ENCODE results near the gene TPCN2. TPM values are rescaled to one million over a fixed set of nuclear protein-coding genes. Genes with fewer than 3 reads are reported as not detected.
"Not testable (repeated sequence)": the region's sequence is repeated elsewhere in the genome, so short reads cannot be mapped to it uniquely, and the experiment has no call there.

TPCN2 gene
- total RNA-seq, 2 donors from 2014 or later: 8.7 to 13.9 TPM

DNA sequence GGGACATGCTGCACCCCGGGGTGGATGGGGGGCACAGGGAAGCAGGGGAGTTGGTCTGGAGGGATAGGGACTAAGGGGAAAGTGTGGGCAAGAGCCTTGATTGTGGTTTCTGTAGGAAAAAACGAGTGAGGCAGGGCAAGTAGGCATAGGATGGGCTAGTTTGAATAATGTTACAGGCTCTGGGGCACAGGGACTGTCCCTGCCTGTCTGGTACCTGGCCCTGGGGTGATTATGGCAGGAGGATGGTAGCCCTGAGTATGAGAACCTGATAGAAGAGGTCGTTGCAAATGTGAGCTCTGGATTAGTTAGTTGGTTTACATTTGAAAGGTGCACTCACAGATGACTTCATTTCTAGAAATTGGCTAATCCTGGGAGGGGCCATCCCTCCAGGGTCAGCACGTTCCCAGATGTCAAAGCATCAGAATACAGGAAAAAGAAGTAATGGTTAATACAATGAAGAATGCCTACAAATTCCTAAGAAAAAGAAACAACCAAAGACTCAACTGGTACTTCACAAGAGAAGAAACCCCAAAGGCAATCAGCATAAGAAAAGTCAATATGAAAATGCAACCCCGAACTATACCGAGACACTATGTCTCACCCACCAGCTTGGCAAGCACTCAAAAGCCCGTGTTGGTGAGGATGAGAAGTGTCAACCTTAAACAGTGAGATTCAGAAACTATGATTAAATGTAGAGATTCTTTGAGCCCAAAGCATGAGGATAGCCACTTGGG lies 95.8 kb downstream of the TPCN2 start:
- Mint-ChIP-seq H3K9me3 (peaks cover 9 to 29% of the 10 kb centered on the region in 2 donors), H3K36me3 (peaks cover 11% of the 10 kb centered on the region in 2 donors), H3K27ac (peak overlapping the region; percentile 47 to 65)
- DNase-seq (ENCODE audit: low spot score in 2 of 2) (peak in 1 of 2 donors; percentile 56), ATAC-seq (peak; percentile 73 to 92)

- DNase-seq (ENCODE audit: low spot score in 2 of 2) (no peak), ATAC-seq (no peak)
- H3K27ac Mint-ChIP-seq: no peak overlapping the region
- peaks cover 10 to 30% of the 10 kb centered on the region in 2 donors for H3K9me3 Mint-ChIP-seq
- peaks cover 11% of the 10 kb centered on the region in 2 donors for H3K36me3 Mint-ChIP-seq
These were observed 96.3 kb downstream of the TPCN2 start for GRCh38 chr11:69145050-69145380.

DNA sequence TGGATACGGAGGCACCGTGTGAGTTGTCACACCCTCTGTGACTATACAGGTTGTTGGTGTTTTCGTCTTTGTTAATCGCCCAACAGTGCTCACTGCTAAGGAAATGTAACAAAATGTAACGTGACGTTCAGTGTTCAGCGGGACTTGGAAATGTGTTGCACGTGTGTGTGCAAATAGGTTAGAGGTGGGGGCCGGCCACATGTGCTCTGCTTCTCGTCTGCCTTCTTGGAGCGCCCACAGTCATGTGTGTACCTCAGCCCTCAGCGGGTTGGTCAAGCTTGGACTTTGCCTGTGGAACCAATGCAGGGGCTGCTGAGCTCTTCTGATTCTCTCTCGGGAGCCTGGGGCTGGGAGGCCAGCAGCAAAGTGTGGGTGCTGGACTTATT lies 99.6 kb downstream of the TPCN2 start:
- Mint-ChIP-seq H3K9me3 (peaks cover 13 to 29% of the 10 kb centered on the region in 2 donors), H3K36me3 (peaks cover 11 to 15% of the 10 kb centered on the region in 2 donors), H3K27ac (no peak overlapping the region)
- ATAC-seq (no peak), DNase-seq (ENCODE audit: low spot score in 2 of 2) (no peak)

DNA sequence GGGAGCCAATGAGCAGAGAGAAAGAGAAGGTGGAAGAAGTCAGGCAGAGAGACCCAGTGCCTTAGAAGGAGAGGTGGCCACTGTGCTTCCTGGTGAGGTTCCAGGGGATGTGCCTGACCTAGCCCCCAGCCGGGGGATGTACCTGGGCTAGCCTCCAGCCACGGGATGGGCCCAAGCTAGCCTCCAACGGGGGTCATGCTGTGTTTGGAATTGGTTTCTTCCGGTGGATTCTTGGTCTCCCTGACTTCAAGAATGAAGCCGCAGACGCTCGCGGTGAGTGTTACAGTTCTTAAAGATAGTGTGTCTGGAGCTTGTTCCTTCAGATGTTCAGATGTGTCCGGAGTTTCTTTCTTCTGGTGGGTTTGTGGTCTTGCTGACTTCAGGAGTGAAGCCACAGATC lies 100.1 kb downstream of the TPCN2 start:
- Mint-ChIP-seq H3K9me3 (peaks cover 13 to 29% of the 10 kb centered on the region in 2 donors), H3K36me3 (peaks cover 11 to 15% of the 10 kb centered on the region in 2 donors), H3K27ac (no peak overlapping the region)
- ATAC-seq: no peak
- DNase-seq (ENCODE audit: low spot score in 2 of 2): no peak

DNA sequence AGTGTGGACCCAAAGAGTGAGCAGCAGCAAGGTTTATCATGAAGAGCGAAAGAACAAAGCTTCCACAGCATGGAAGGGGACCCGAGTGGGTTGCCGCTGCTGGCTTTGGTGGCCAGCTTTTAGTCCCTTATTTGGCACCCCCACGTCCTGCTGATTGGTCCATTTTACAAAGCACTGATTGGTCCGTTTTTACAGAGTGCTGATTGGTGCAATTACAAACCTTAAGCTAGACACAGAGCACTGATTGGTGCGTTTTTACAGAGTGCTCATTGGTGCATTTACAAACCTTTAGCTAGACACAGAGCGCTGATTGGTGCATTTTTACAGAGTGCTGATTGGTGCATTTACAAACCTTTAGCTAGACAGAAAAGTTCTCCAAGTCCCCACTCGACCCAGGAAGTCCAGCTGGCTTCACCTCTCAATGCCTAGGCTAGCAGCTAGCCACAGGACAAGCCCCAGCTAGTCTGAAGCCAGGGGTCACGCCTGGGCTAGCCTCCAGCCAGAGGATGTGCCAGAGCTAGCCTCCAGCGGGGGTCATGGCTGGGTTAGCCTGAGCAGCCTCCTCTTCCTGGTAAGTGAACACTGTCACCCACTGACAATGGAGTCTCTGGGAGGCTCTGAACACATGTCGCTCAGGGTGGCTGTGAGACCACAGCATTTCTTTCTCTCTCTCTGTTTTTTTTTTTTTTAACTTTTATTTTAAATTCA lies 100.8 kb downstream of the TPCN2 start:
- not testable (repeated sequence) for ATAC-seq; DNase-seq (ENCODE audit: low spot score in 2 of 2); H3K27ac Mint-ChIP-seq
- peaks cover 11 to 15% of the 10 kb centered on the region in 2 donors for H3K36me3 Mint-ChIP-seq
- H3K9me3 Mint-ChIP-seq: peaks cover 13 to 29% of the 10 kb centered on the region in 2 donors

- ATAC-seq (no peak), DNase-seq (ENCODE audit: low spot score in 2 of 2) (no peak)
- no peak overlapping the region for H3K27ac Mint-ChIP-seq
- peaks cover 11 to 15% of the 10 kb centered on the region in 2 donors for H3K36me3 Mint-ChIP-seq
- peaks cover 13 to 29% of the 10 kb centered on the region in 2 donors for H3K9me3 Mint-ChIP-seq
These were observed 101.4 kb downstream of the TPCN2 start for GRCh38 chr11:69150175-69150574.

GRCh38 chr11:69151836-69152235 lies 103.1 kb downstream of the TPCN2 start:
- ATAC-seq: no peak
- Mint-ChIP-seq H3K27ac (no peak overlapping the region), H3K9me3 (peaks cover 3 to 14% of the 10 kb centered on the region in 2 donors), H3K36me3 (peaks cover 4 to 11% of the 10 kb centered on the region in 2 donors)
- no peak for DNase-seq (ENCODE audit: low spot score in 2 of 2)

GRCh38 chr11:69152733-69153421 lies 104.1 kb downstream of the TPCN2 start:
- H3K36me3 Mint-ChIP-seq: peaks cover 4 to 11% of the 10 kb centered on the region in 2 donors
- peaks cover 3 to 13% of the 10 kb centered on the region in 2 donors for H3K9me3 Mint-ChIP-seq
- H3K27ac Mint-ChIP-seq: no peak overlapping the region
- no peak for DNase-seq (ENCODE audit: low spot score in 2 of 2)
- no peak for ATAC-seq

- Mint-ChIP-seq H3K36me3 (peaks cover 4 to 6% of the 10 kb centered on the region in 2 donors), H3K27ac (no peak overlapping the region), H3K9me3 (peaks cover 3 to 10% of the 10 kb centered on the region in 2 donors)
- DNase-seq (ENCODE audit: low spot score in 2 of 2) (no peak), ATAC-seq (peak in 1 of 2 donors; percentile 76)
These were observed 104.9 kb downstream of the TPCN2 start for GRCh38 chr11:69153661-69154060.

DNA sequence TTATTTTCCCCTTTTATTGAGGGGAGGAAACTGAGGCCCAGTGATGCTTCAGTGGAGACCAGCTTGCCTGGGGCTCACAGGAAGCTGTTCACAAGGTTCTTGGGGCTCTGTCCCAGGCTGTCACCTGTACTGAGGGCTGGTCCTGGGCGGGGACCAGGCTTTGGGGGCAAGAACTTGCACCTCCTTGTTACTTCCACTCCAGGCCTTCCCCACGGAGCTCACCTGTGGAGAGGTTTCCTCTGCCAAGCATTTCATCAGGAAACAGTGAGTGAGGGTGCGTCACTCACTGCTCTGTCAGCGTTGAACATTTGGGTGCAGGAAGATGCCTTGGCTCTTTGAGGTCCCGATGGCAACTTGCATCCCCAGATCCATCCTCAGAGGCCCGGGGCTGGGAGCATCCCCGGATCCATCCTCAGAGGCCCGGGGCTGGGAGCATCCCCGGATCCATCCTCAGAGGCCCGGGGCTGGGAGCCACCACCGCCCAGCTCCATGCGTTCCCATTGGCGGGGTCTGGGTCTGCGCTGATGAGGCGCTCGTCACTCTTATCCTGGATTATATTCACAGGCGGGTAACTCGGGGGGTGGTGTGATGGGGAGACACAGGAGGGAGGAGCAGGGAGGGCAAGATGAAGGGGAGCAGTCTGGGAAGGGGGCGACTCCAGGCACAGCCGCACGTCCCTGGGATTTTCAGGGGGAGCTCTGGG lies 105.6 kb downstream of the TPCN2 start:
- no peak for ATAC-seq
- Mint-ChIP-seq H3K9me3 (peaks cover 3 to 4% of the 10 kb centered on the region in 2 donors), H3K36me3 (peaks cover 0 to 4% of the 10 kb centered on the region in 2 donors), H3K27ac (no peak overlapping the region)
- DNase-seq (ENCODE audit: low spot score in 2 of 2): no peak

DNA sequence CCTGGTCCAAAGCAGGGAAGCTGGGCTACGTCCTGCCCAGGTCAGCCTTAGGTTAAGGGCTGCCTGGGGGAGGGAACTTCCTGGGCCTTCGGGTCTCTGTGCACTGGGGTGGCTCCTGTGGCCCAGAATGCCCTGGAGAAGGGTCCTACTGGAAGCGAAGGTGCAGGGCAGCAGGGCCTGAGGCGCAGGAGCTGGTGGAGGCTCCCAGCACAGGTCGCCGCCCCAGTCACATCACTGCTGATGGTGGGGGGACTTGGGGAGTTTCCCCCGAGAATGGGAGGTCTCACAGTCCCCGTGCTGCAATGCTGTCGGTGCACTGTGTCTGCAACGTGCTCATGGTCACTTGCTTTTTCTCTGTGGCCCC lies 106.2 kb downstream of the TPCN2 start:
- Mint-ChIP-seq H3K36me3 (peaks cover 0 to 4% of the 10 kb centered on the region in 2 donors), H3K9me3 (peaks cover 3 to 4% of the 10 kb centered on the region in 2 donors), H3K27ac (no peak overlapping the region)
- ATAC-seq: no peak
- DNase-seq (ENCODE audit: low spot score in 2 of 2): no peak

GRCh38 chr11:69155302-69156234 lies 106.8 kb downstream of the TPCN2 start, which contains the start of gene SMIM38:
TSS of gene SMIM38 (plus strand) at chr11:69155935. CDS start at chr11:69157847, 1,912 bp downstream.
- DNase-seq (ENCODE audit: low spot score in 2 of 2) (no peak), ATAC-seq (peak in 1 of 2 donors; percentile 59)
- Mint-ChIP-seq H3K27ac (peak within 1 kb of the TSS in 1 of 2 donors; percentile 79), H3K9me3 (no peaks in the 10 kb centered on the region), H3K36me3 (no peaks in the 10 kb centered on the region)

DNA sequence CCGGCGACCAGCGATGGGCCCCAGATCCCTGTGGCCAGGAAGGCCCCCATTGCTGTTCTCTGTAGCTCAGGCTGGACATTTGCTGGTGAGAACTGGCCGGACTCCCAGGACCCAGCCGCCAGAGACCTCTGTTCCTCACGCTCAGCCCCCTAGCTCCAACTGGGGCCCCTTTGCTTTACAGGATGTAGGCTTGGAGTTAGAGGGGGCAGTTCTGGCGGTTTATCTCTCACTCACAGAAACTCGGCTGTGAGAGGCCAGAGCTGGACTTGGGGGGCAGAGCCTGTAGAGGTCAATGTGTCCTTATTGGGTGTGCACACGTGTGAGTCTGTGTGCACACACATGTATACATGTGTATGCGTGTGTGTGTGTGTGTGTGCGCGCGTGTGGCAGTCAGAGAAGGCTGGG lies 107.5 kb downstream of the TPCN2 start:
- H3K27ac Mint-ChIP-seq: peak overlapping the region in 1 of 2 donors; percentile 79
- no peak for ATAC-seq
- H3K36me3 Mint-ChIP-seq: no peaks in the 10 kb centered on the region

GRCh38 chr11:69156673-69157155 lies 108.0 kb downstream of the TPCN2 start:
- H3K9me3 Mint-ChIP-seq: no peaks in the 10 kb centered on the region
- no peak overlapping the region for H3K27ac Mint-ChIP-seq
- H3K36me3 Mint-ChIP-seq: no peaks in the 10 kb centered on the region

More for the DNA sequence above, 107.5 kb downstream of the TPCN2 start:
- no peaks in the 10 kb centered on the region for H3K9me3 Mint-ChIP-seq
- DNase-seq (ENCODE audit: low spot score in 2 of 2): no peak

DNA sequence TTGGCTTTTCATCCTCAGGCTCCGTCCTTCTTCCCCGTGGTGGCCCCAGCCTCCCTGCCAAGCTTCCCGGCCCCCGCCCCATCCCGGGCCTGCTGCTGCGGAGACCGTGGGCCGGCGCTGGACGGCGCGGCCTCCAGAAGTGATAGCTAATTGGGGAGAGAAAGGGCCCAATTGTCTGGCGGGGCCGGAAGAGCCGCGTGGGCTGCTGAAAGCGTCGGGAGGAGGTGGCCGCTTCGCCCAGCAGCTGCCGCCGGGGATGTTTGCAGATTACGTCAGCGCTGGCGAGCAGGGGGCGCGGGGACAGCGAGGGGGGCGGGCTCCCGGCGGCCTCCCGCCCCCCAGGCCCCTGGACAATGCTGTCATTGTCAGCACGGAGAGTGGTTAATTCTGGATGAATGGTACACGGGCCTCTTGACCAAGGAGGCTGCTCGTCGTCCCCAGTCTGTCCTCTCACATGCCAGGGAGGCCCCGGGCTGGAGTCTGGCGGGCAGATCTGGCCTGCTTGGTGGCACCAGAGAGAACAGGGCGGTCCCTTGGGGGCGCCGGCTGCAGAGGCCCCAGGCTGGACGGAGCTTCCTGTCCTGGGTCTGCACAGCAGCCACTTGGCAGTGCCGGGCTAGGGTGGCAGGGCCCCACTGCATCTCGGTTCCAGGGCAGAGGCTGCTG lies 108.6 kb downstream of the TPCN2 start:
- ATAC-seq (no peak), DNase-seq (ENCODE audit: low spot score in 2 of 2) (no peak)
- Mint-ChIP-seq H3K36me3 (no peaks in the 10 kb centered on the region), H3K9me3 (no peaks in the 10 kb centered on the region), H3K27ac (no peak overlapping the region)

More at GRCh38 chr11:69156673-69157155, 108.0 kb downstream of the TPCN2 start:
- ATAC-seq: no peak
- DNase-seq (ENCODE audit: low spot score in 2 of 2): no peak
